ENCODE measurements around the gene CACNG4. TPM values are rescaled to one million over a fixed set of nuclear protein-coding genes. Genes with fewer than 3 reads are reported as not detected.

Gene CACNG4
- total RNA-seq, 1 donor from 2014 or later = not detected

- DNase-seq = no peak
- Histone ChIP-seq H3K4me1 (no peaks in the 10 kb centered on the region), H3K27me3 (ENCODE audit: low read depth) (peaks cover 76% of the 10 kb centered on the region), H3K9me3 (replicated peaks) (no peaks in the 10 kb centered on the region), H3K4me3 (no peak overlapping the region), H3K36me3 (no peaks in the 10 kb centered on the region), H3K27ac (replicated peaks) (no peak overlapping the region)
- intact Hi-C loops (cut with micrococcal nuclease) = no loop called here
- TF ChIP-seq, protein P1, sequence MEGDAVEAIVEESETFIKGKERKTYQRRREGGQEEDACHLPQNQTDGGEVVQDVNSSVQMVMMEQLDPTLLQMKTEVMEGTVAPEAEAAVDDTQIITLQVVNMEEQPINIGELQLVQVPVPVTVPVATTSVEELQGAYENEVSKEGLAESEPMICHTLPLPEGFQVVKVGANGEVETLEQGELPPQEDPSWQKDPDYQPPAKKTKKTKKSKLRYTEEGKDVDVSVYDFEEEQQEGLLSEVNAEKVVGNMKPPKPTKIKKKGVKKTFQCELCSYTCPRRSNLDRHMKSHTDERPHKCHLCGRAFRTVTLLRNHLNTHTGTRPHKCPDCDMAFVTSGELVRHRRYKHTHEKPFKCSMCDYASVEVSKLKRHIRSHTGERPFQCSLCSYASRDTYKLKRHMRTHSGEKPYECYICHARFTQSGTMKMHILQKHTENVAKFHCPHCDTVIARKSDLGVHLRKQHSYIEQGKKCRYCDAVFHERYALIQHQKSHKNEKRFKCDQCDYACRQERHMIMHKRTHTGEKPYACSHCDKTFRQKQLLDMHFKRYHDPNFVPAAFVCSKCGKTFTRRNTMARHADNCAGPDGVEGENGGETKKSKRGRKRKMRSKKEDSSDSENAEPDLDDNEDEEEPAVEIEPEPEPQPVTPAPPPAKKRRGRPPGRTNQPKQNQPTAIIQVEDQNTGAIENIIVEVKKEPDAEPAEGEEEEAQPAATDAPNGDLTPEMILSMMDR (IDR thresholded peaks at IDR 0.05; ENCODE audit: borderline replicate concordance) = no peak
Measured at GRCh38 chr17:66957343-66957742, 7.2 kb upstream of the CACNG4 start.

DNA sequence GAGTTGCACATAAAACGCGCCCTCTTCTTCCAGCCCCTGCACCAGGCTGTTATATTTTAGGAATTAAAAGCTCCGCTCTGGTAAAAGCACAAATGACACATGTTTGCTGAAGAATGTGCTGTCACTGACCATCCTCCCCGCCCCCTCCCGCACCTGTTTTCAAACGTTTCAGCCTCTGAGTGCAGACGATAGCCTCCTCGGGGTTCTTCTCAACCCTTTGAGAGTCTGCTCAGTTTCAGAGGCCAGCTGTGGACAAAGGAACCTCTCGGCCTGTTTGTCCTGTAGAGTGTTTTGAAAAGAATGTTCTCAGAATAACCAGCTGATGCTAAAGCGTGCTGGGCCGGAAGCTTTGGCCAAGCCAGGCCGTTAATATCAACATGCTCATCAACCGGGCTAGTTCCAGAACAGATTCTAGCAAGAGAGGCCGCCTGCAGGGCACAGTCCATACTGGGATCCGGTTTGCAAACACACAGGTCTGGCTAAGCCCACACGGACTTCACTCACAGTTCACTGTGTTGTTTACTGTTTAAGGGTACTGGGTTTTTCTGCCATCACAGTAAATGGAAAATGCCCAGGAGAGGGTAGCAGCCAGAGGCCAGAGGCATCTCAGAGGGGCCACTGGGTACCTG, 6.4 kb upstream of the CACNG4 start:
- Histone ChIP-seq H3K36me3 (no peaks in the 10 kb centered on the region), H3K27me3 (ENCODE audit: low read depth) (peaks cover 80% of the 10 kb centered on the region), H3K9me3 (replicated peaks) (no peaks in the 10 kb centered on the region), H3K4me1 (no peaks in the 10 kb centered on the region), H3K27ac (replicated peaks) (no peak overlapping the region), H3K4me3 (no peak overlapping the region)
- TF ChIP-seq, protein P1 (IDR thresholded peaks at IDR 0.05; ENCODE audit: borderline replicate concordance) = no peak
- intact Hi-C loops (cut with micrococcal nuclease) = no loop called here
- no peak for DNase-seq

DNA sequence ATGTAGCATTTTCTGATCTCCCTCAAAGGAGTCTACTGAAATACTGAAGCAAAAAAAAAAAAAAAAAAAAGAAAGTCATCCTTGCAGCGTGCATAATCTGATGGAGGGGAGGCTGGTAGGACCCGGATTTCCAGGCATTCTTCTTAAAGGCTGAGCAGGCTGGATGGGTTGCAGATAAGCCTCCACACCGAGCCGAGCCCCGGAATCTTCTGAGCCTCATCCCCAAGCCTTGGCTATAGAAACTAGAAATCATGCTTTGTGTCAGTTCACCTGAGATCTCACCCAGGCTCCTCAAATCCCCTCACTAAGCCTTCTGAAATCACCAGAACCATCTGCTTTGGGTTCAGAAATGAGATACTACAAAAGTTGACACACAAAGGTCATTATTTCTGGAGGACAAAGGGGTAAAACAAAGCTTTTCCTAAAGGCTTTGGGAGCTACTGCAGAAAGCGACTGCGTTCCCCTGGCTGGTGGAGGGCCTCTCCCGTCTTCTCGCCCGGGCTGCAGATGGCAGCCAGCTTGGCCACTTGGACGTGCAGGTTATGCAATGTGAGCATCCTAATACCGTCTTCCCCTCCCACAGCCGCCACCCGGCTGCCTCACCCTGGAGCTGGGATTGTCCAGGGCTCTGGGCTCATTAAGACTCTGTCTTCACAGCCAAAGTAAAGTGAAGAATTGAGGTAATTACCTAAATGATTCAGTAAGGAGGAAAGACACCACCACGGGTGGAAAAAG, 4.7 kb upstream of the CACNG4 start:
- peaks cover under 1% of the 10 kb centered on the region for H3K4me1 ChIP-seq
- TF ChIP-seq, protein P1 (IDR thresholded peaks at IDR 0.05; ENCODE audit: borderline replicate concordance) = no peak
- intact Hi-C loops (cut with micrococcal nuclease) = no loop called here

GRCh38 chr17:66960613-66961012, 3.9 kb upstream of the CACNG4 start:
- no peaks in the 10 kb centered on the region for H3K36me3 ChIP-seq
- no peak overlapping the region for H3K4me3 ChIP-seq
- H3K27me3 ChIP-seq (ENCODE audit: low read depth) = peaks cover 79% of the 10 kb centered on the region
- no peaks in the 10 kb centered on the region for H3K9me3 ChIP-seq (replicated peaks)
- TF ChIP-seq, protein P1 (IDR thresholded peaks at IDR 0.05; ENCODE audit: borderline replicate concordance) = no peak
- intact Hi-C loops (cut with micrococcal nuclease) = no loop called here
- H3K4me1 ChIP-seq = peaks cover 8% of the 10 kb centered on the region
- DNase-seq = no peak
- no peak overlapping the region for H3K27ac ChIP-seq (replicated peaks)

More for the DNA sequence above, 4.7 kb upstream of the CACNG4 start:
- Histone ChIP-seq H3K4me3 (no peak overlapping the region), H3K36me3 (no peaks in the 10 kb centered on the region), H3K27me3 (ENCODE audit: low read depth) (peaks cover 77% of the 10 kb centered on the region), H3K27ac (replicated peaks) (no peak overlapping the region), H3K9me3 (replicated peaks) (no peaks in the 10 kb centered on the region)
- DNase-seq = no peak

DNA sequence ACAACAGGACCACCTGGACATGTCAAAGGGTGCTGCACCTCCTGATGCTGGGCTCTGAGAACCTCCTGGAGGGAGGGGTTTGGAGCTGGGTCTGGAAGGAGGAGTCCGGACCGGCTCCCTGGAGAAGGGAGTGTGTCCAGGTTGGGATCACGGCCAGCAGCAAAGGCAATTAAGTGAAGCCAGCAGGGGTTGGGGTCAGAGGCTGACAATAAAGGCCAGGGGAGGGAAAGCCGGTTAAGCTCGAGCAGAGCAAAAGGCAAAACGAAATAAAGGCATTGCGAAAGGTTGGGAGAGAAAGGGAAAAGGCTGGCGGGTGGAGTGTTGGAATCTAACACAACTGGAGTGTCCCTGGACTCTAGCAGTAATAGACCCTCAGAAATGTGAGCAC, 992 bp upstream of the CACNG4 start:
- peaks cover 88% of the 10 kb centered on the region for H3K27me3 ChIP-seq (ENCODE audit: low read depth)
- H3K36me3 ChIP-seq = no peaks in the 10 kb centered on the region
- intact Hi-C loops (cut with micrococcal nuclease) = no loop called here
- H3K9me3 ChIP-seq (replicated peaks) = no peaks in the 10 kb centered on the region
- no peak overlapping the region for H3K4me3 ChIP-seq
- H3K4me1 ChIP-seq = peaks cover 21% of the 10 kb centered on the region
- TF ChIP-seq, protein P1 (IDR thresholded peaks at IDR 0.05; ENCODE audit: borderline replicate concordance) = no peak
- DNase-seq = no peak
- H3K27ac ChIP-seq (replicated peaks) = no peak overlapping the region
